ENCODE measurements around the gene TLCD5.

The TLCD5 gene

GRCh38 chr11:120294096-120294495 is 31.0 kb upstream of the TLCD5 start:
- TF ChIP-seq CTCF (IDR thresholded peaks at IDR 0.05; ENCODE audit: low read depth, low read length) = no peak
- Histone ChIP-seq H3K4me1 (peaks cover 14% of the 10 kb centered on the region), H3K9me3 (no peaks in the 10 kb centered on the region), H3K27me3 (peaks cover 20% of the 10 kb centered on the region), H3K4me3 (ENCODE audit: low read depth, low read length) (peak overlapping the region; percentile 34; the same call in 1 of the 2 replicates), H3K36me3 (no peaks in the 10 kb centered on the region)
- no peak for DNase-seq

DNA sequence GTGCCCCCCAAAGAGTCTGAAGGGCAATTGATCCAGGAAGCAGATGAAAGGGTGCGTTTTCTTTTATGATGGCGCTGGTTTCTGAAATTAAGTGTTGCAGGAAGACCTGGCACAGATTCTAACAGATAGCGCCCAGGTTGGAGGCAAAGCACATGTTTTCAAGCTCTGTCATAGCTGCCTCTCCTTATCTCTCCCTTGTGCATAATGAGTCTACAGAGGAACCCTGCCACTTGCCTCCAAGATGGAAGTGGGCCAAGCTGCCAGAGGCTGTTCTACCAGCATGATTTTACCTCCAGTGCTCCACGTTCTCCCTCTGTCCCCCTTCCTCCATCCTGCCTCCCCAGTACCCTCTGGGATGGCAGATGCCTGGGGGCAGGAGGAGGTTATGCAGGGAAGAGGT is 30.0 kb upstream of the TLCD5 start:
- H3K27me3 ChIP-seq = peaks cover 20% of the 10 kb centered on the region

DNA sequence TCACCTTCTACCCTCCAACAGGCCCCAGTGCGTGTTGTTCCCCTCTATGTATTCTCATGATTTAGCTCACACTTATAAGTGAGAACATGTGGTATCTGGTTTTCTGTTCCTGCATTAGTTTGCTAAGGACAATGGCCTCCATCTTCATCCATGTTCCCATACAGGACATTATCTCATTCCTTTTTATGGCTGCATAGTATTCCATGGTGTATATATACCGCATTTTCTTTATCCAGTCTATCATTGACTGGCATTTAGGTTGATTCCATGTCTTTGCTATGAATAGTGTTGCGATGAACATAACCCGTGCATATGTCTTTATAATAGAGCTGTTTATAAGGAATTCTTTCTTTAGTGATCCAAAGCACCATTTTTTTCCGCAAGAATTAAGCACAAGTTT is 28.5 kb upstream of the TLCD5 start:
- peaks cover 17% of the 10 kb centered on the region for H3K4me1 ChIP-seq
- no peaks in the 10 kb centered on the region for H3K36me3 ChIP-seq
- DNase-seq = no peak
- H3K4me3 ChIP-seq (ENCODE audit: low read depth, low read length) = no peak overlapping the region
- peaks cover 20% of the 10 kb centered on the region for H3K27me3 ChIP-seq
- no peak for TF ChIP-seq CTCF (IDR thresholded peaks at IDR 0.05; ENCODE audit: low read depth, low read length)
- no peaks in the 10 kb centered on the region for H3K9me3 ChIP-seq

More for the DNA sequence above, 30.0 kb upstream of the TLCD5 start:
- no peaks in the 10 kb centered on the region for H3K9me3 ChIP-seq
- H3K36me3 ChIP-seq = no peaks in the 10 kb centered on the region
- no peak for TF ChIP-seq CTCF (IDR thresholded peaks at IDR 0.05; ENCODE audit: low read depth, low read length)
- peak; percentile 89 for DNase-seq
- H3K4me3 ChIP-seq (ENCODE audit: low read depth, low read length) = peak overlapping the region; percentile 34
- peaks cover 17% of the 10 kb centered on the region for H3K4me1 ChIP-seq

- TF ChIP-seq CTCF (IDR thresholded peaks at IDR 0.05; ENCODE audit: low read depth, low read length) = no peak
- Histone ChIP-seq H3K4me3 (ENCODE audit: low read depth, low read length) (no peak overlapping the region), H3K36me3 (no peaks in the 10 kb centered on the region), H3K4me1 (peaks cover 17% of the 10 kb centered on the region), H3K9me3 (no peaks in the 10 kb centered on the region), H3K27me3 (peaks cover 11% of the 10 kb centered on the region)
- no peak for DNase-seq
These were observed 26.6 kb upstream of the TLCD5 start for GRCh38 chr11:120298461-120298860.

- no peaks in the 10 kb centered on the region for H3K9me3 ChIP-seq
- H3K27me3 ChIP-seq = no peaks in the 10 kb centered on the region
- no peak for DNase-seq
- no peaks in the 10 kb centered on the region for H3K36me3 ChIP-seq
- TF ChIP-seq CTCF (IDR thresholded peaks at IDR 0.05; ENCODE audit: low read depth, low read length) = no peak
- H3K4me3 ChIP-seq (ENCODE audit: low read depth, low read length) = no peak overlapping the region
- peaks cover 3% of the 10 kb centered on the region; the same call in 1 of the 2 replicates for H3K4me1 ChIP-seq
These were observed 22.9 kb upstream of the TLCD5 start for GRCh38 chr11:120302001-120302805.

- peaks cover 3% of the 10 kb centered on the region; the same call in 1 of the 2 replicates for H3K4me1 ChIP-seq
These were observed 22.0 kb upstream of the TLCD5 start for GRCh38 chr11:120303004-120303637.

More at GRCh38 chr11:120303004-120303637, 22.0 kb upstream of the TLCD5 start:
- Histone ChIP-seq H3K9me3 (no peaks in the 10 kb centered on the region), H3K27me3 (no peaks in the 10 kb centered on the region), H3K4me3 (ENCODE audit: low read depth, low read length) (no peak overlapping the region), H3K36me3 (no peaks in the 10 kb centered on the region)
- TF ChIP-seq CTCF (IDR thresholded peaks at IDR 0.05; ENCODE audit: low read depth, low read length) = peak; percentile 100
- peak; percentile 84 for DNase-seq

Data from BE2C (cell line).